Measurements from ENCODE around the gene SYT1.

DNA sequence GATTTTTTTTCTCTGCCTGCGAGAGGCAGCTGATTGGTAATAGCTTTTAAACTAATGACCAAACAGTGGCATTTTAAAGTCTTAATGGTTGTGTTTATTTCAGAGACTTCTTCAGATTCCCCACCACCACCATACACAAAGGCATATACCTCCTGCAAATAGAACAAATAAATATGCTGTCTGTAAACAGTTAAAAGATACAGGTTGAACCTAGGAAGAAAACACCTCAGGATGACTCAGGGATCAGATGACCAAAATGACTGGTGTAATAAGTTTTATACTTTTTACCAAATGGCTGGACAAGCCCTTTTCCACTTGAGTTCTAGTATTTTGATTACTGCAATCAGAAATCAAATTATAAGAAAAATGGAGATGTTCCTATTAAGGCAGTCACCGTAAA lies 462.1 kb downstream of the SYT1 start:
- TF ChIP-seq YY1 (IDR thresholded peaks at IDR 0.05): no peak
- TF ChIP-seq, protein P1, sequence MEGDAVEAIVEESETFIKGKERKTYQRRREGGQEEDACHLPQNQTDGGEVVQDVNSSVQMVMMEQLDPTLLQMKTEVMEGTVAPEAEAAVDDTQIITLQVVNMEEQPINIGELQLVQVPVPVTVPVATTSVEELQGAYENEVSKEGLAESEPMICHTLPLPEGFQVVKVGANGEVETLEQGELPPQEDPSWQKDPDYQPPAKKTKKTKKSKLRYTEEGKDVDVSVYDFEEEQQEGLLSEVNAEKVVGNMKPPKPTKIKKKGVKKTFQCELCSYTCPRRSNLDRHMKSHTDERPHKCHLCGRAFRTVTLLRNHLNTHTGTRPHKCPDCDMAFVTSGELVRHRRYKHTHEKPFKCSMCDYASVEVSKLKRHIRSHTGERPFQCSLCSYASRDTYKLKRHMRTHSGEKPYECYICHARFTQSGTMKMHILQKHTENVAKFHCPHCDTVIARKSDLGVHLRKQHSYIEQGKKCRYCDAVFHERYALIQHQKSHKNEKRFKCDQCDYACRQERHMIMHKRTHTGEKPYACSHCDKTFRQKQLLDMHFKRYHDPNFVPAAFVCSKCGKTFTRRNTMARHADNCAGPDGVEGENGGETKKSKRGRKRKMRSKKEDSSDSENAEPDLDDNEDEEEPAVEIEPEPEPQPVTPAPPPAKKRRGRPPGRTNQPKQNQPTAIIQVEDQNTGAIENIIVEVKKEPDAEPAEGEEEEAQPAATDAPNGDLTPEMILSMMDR (IDR thresholded peaks at IDR 0.05; ENCODE audit: low read depth, low read length, missing input control): no peak
- no peak for TF ChIP-seq RAD21 (IDR thresholded peaks at IDR 0.05)
- TF ChIP-seq, protein P2, sequence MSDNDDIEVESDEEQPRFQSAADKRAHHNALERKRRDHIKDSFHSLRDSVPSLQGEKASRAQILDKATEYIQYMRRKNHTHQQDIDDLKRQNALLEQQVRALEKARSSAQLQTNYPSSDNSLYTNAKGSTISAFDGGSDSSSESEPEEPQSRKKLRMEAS (IDR thresholded peaks at IDR 0.05): no peak
- TF ChIP-seq JUND (IDR thresholded peaks at IDR 0.05): no peak
- no peak for TF ChIP-seq GABPA (IDR thresholded peaks at IDR 0.05 in 1 of 2, conservative IDR thresholded peaks at IDR 0.05 in 1 of 2)
- TF ChIP-seq, protein P3, sequence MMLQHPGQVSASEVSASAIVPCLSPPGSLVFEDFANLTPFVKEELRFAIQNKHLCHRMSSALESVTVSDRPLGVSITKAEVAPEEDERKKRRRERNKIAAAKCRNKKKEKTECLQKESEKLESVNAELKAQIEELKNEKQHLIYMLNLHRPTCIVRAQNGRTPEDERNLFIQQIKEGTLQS (IDR thresholded peaks at IDR 0.05): no peak

Measured in liver (tissue), 3 donors.